ENCODE data around the gene HES7.

GRCh38 chr17:8103549-8103948 lies 20.4 kb downstream of the HES7 start:
- no peak for TF ChIP-seq EZH2 (IDR thresholded peaks at IDR 0.05; ENCODE audit: borderline replicate concordance, low read length)
- TF ChIP-seq, protein P1, sequence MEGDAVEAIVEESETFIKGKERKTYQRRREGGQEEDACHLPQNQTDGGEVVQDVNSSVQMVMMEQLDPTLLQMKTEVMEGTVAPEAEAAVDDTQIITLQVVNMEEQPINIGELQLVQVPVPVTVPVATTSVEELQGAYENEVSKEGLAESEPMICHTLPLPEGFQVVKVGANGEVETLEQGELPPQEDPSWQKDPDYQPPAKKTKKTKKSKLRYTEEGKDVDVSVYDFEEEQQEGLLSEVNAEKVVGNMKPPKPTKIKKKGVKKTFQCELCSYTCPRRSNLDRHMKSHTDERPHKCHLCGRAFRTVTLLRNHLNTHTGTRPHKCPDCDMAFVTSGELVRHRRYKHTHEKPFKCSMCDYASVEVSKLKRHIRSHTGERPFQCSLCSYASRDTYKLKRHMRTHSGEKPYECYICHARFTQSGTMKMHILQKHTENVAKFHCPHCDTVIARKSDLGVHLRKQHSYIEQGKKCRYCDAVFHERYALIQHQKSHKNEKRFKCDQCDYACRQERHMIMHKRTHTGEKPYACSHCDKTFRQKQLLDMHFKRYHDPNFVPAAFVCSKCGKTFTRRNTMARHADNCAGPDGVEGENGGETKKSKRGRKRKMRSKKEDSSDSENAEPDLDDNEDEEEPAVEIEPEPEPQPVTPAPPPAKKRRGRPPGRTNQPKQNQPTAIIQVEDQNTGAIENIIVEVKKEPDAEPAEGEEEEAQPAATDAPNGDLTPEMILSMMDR (IDR thresholded peaks at IDR 0.05; ENCODE audit: low read length) = no peak

Measured in OCI-LY1 (cell line).